Placental pericyte (primary cell): ENCODE data around the gene TAF11L2. TPM values are rescaled to one million over a fixed set of nuclear protein-coding genes. Genes with fewer than 3 reads are reported as not detected.

Source experiments
- small RNA-seq: library from RNA; depleted of rRNA; stranded (forward); fragments of <200 nt; gene quantifications from one replicate; pipeline ENCODE3, GENCODE V24; 2012; ENCODE audit warnings: low replicate concordance
- total RNA-seq: library from RNA; depleted of rRNA; stranded (reverse); fragments of >200 nt; gene quantifications from 2 replicates; pipeline ENCODE4 v1.2.3, GENCODE V29; 2012

The TAF11L2 gene
- not detected in 2 replicates for total RNA-seq

GRCh38 chr5:17497931-17498330, at the start of gene TAF11L2:
Gene TAF11L2, plus strand, starts transcription at chr5:17498231.

GRCh38 chr5:17518067-17518466, 20.0 kb downstream of the TAF11L2 start, which contains the start of gene TAF11L3:
Gene TAF11L3, plus strand, starts transcription at chr5:17518367.

GRCh38 chr5:17521501-17521900, 23.5 kb downstream of the TAF11L2 start, which contains the start of gene TAF11L4:
Gene TAF11L4, plus strand, starts transcription at chr5:17521801.

GRCh38 chr5:17524935-17525334, 26.9 kb downstream of the TAF11L2 start, which contains the start of gene TAF11L5:
Gene TAF11L5, plus strand, starts transcription at chr5:17525235.

GRCh38 chr5:17528369-17528768, 30.3 kb downstream of the TAF11L2 start, which contains the start of gene TAF11L6:
Gene TAF11L6, plus strand, starts transcription at chr5:17528669.

Small RNA genes lying within 50 kb of the gene (small RNA-seq; reads per million reads assigned to genes)
- gene AC106774.3 = not detected

Other genes with a start within 250 kb of the TAF11L2 start
- not detected in 2 replicates for gene TAF11L3, start 20.1 kb downstream of the TAF11L2 start, total RNA-seq
- not detected in 2 replicates for gene TAF11L4, start 23.6 kb downstream of the TAF11L2 start, total RNA-seq
- gene TAF11L5, start 27.0 kb downstream of the TAF11L2 start, total RNA-seq = not detected in 2 replicates
- gene TAF11L6, start 30.4 kb downstream of the TAF11L2 start, total RNA-seq = not detected in 2 replicates
- gene TAF11L7, start 87.5 kb downstream of the TAF11L2 start, total RNA-seq = not detected in 2 replicates
- not detected in 2 replicates for gene TAF11L8, start 92.7 kb downstream of the TAF11L2 start, total RNA-seq
- not detected in 2 replicates for gene TAF11L9, start 96.2 kb downstream of the TAF11L2 start, total RNA-seq
- gene TAF11L10, start 99.6 kb downstream of the TAF11L2 start, total RNA-seq = not detected in 2 replicates
- gene TAF11L11, start 106.0 kb downstream of the TAF11L2 start, total RNA-seq = not detected in 2 replicates
- not detected in 2 replicates for gene TAF11L12, start 112.2 kb downstream of the TAF11L2 start, total RNA-seq
- gene TAF11L13, start 133.9 kb downstream of the TAF11L2 start, total RNA-seq = not detected in 2 replicates
- not detected in 2 replicates for gene TAF11L14, start 136.2 kb downstream of the TAF11L2 start, total RNA-seq